GM13976 (cell line): ENCODE results near the gene SPSB2.

Source experiments
- DNase-seq: peaks from one replicate; pipeline ENCODE4 v3.0.0; 2012; ENCODE audit warnings: low spot score
- in situ Hi-C: fragments of 300-500 bp; cut with MboI; formaldehyde crosslinking; loops from one replicate; pipeline ENCODE4 v1.12.0; 2022; ENCODE audit warnings: low sequenced_read_pairs, mixed read lengths, inconsistent platforms; ENCODE audit not compliant: unreplicated experiment
- TF ChIP-seq, protein P1 (sequence below): IDR thresholded peaks from 2 replicates; pipeline ENCODE4 v1.5.1; 2012; ENCODE audit warnings: borderline replicate concordance, mild to moderate bottlenecking; ENCODE audit not compliant: insufficient read depth; ENCODE audit errors: extremely low read depth, missing control alignments, control extremely low read depth

SPSB2 gene

GRCh38 chr12:6824901-6825381 lies 48.2 kb downstream of the SPSB2 start:
- DNase-seq = no peak
- TF ChIP-seq, protein P1, sequence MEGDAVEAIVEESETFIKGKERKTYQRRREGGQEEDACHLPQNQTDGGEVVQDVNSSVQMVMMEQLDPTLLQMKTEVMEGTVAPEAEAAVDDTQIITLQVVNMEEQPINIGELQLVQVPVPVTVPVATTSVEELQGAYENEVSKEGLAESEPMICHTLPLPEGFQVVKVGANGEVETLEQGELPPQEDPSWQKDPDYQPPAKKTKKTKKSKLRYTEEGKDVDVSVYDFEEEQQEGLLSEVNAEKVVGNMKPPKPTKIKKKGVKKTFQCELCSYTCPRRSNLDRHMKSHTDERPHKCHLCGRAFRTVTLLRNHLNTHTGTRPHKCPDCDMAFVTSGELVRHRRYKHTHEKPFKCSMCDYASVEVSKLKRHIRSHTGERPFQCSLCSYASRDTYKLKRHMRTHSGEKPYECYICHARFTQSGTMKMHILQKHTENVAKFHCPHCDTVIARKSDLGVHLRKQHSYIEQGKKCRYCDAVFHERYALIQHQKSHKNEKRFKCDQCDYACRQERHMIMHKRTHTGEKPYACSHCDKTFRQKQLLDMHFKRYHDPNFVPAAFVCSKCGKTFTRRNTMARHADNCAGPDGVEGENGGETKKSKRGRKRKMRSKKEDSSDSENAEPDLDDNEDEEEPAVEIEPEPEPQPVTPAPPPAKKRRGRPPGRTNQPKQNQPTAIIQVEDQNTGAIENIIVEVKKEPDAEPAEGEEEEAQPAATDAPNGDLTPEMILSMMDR = no peak
- in situ Hi-C loops = loop anchor here (10.0 kb wide), 1 partner anchor 70 kb away; the partner anchor contains the start of gene MLF2

- in situ Hi-C loops = loop anchor here (10.0 kb wide), 1 partner anchor 69 kb away; the partner anchor contains the start of gene MLF2
- DNase-seq = no peak
- TF ChIP-seq, protein P1 = no peak
Observed at GRCh38 chr12:6824085-6824775, 48.9 kb downstream of the SPSB2 start.

- DNase-seq = no peak
- in situ Hi-C loops = loop anchor here (10.0 kb wide), 1 partner anchor 69 kb away; the partner anchor contains the start of gene MLF2
- TF ChIP-seq, protein P1 = no peak
Observed at GRCh38 chr12:6823182-6824084, 49.7 kb downstream of the SPSB2 start.

DNA sequence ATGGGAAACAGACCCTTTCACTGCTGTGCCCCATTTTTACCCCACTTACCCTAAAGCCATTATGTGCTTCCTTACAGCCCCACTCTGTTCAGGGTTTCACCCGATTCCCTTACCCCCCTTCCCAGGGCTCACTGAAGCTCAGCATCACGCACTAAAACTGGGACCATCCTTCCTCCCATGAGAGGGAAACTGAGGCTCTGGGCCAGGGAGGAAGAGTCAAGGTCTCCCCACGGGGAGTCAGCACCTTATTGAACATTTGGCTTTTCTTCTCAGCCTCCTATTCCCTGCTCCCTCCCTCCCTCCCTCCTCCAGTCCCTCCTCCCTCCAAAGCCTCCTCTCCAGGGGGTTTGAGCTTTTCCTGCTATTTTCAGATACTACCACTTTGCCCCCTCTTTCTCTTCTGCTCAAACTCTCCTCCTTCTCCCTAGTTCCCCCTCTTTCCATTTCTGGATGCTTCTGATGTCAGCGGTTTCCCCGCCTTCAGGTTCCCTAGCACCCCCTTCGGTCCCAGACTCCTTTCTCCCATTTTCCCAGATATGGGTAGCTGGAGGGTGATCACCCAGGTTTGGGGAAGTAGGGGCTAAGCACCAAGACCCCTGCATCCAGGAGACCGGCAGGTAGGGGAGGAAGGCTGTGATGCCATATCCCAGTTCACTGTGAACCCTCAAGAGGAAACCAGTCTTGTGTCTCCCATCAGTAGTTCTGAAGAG lies 50.5 kb downstream of the SPSB2 start:
- in situ Hi-C loops = loop anchor here (10.0 kb wide), 1 partner anchor 68 kb away; the partner anchor contains the start of gene MLF2
- DNase-seq = no peak
- TF ChIP-seq, protein P1 = no peak

GRCh38 chr12:6821591-6822425 lies 51.3 kb downstream of the SPSB2 start, which contains the start of gene GPR162:
Gene GPR162, plus strand, starts transcription at chr12:6821821. Its CDS starts 2,078 bp downstream, at chr12:6823899.
- in situ Hi-C loops = loop anchor here (10.0 kb wide), 1 partner anchor 67 kb away; the partner anchor contains the start of gene MLF2
- TF ChIP-seq, protein P1 = no peak
- no peak for DNase-seq
